ENCODE results near the gene KIAA1586.

DNA sequence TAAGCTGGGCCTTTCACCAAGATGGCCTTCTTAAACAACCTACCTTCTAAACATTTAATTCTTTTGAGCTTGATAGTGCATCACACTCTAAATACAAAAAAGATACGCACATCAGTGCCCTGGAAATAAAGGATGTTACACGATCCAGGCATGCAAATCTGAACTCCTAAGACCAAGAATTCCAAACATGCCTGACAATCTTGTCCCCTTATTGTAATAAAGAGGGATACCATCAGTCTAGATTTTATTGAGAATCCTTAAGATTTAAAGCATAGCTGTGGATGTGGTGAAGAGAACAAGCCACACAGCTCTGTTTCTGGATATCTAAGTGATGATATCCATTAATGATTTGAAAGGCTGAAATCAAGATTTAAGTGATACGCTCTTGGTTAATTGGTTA, 56.5 kb downstream of the KIAA1586 start:
- TF ChIP-seq, protein P1, sequence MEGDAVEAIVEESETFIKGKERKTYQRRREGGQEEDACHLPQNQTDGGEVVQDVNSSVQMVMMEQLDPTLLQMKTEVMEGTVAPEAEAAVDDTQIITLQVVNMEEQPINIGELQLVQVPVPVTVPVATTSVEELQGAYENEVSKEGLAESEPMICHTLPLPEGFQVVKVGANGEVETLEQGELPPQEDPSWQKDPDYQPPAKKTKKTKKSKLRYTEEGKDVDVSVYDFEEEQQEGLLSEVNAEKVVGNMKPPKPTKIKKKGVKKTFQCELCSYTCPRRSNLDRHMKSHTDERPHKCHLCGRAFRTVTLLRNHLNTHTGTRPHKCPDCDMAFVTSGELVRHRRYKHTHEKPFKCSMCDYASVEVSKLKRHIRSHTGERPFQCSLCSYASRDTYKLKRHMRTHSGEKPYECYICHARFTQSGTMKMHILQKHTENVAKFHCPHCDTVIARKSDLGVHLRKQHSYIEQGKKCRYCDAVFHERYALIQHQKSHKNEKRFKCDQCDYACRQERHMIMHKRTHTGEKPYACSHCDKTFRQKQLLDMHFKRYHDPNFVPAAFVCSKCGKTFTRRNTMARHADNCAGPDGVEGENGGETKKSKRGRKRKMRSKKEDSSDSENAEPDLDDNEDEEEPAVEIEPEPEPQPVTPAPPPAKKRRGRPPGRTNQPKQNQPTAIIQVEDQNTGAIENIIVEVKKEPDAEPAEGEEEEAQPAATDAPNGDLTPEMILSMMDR (IDR thresholded peaks at IDR 0.05; ENCODE audit: poor library complexity): no peak
- TF ChIP-seq EZH2 (IDR thresholded peaks at IDR 0.05; ENCODE audit: borderline replicate concordance): no peak
